HepG2 (cell line): ENCODE measurements around the gene ZNF547. TPM values are rescaled to one million over a fixed set of nuclear protein-coding genes. Genes with fewer than 3 reads are reported as not detected.
A peak's percentile ranks its signal among the peaks of the same experiment; 100 is the strongest.
"Not testable (repeated sequence)": the region's sequence is repeated elsewhere in the genome, so short reads cannot be mapped to it uniquely, and the experiment has no call there.

Experiments used
- ATAC-seq: fragments of 200-7000 bp; cut with Tn5 transposase; 3 replicates; pipeline ENCODE4 v1.9.1; 2020; ENCODE audit warnings: mild to moderate bottlenecking, moderate library complexity
- BruUV-seq: library from RNA; stranded (reverse); fragments of 400-500 nt; replicated peaks from 2 replicates; lab custom pipeline; 2021; lab: Mats Ljungman, UMichigan
- CTCF ChIA-PET: fragments of 300-600 bp; formaldehyde crosslinking; extraction: SDS; loops from one replicate; lab custom pipeline; 2021; ENCODE audit warnings: low total read pairs, inconsistent platforms, low intra/inter-chr PET ratio; lab: Yijun Ruan, JAX
- POLR2A ChIA-PET: fragments of 350-600 bp; sonication (Branson Sonifier 250); formaldehyde crosslinking; loops from one replicate; lab custom pipeline; 2020; ENCODE audit warnings: antibody characterized with exemption, inconsistent platforms; lab: Yijun Ruan, JAX
- DNase-seq: peaks from one replicate; pipeline ENCODE4 v3.0.0-alpha.2; 2015; ENCODE audit warnings: low spot score
- FAIRE-seq: peaks from 3 replicates; lab custom pipeline; 2011; peaks lifted over from hg19 to GRCh38; lab: Jason Lieb, UNC
- H2AFZ ChIP-seq: one replicate; pipeline ENCODE4 v1.6.1; 2011; ENCODE audit warnings: low read length, inconsistent platforms
- H3K27ac ChIP-seq: fragments of 300-600 bp; 3 replicates; pipeline ENCODE4 v1.8.0; 2011; ENCODE audit warnings: mixed run types, mild to moderate bottlenecking, mixed read lengths, low read length, inconsistent platforms; ENCODE audit not compliant: insufficient read depth; ENCODE audit errors: extremely low read length
- H3K27me3 ChIP-seq, 2 experiments: fragments of 200-600 bp in 1 of 2; 2 replicates in 1 of 2; 3 replicates in 1 of 2; pipeline versions ENCODE4 v1.6.0 to v1.8.0; 2011; ENCODE audit warnings: low read length in 2 of 2, mild to moderate bottlenecking in 2 of 2, moderate library complexity in 2 of 2, inconsistent platforms in 1 of 2; ENCODE audit not compliant: insufficient read depth in 2 of 2, control insufficient read depth in 1 of 2
- H3K36me3 ChIP-seq, 2 experiments: fragments of 200-600 bp in 1 of 2; replicated peaks in 1 of 2; 2 replicates in 1 of 2; 3 replicates in 1 of 2; pipeline versions ENCODE4 v1.5.1 to v1.8.0; 2011; ENCODE audit warnings: low read length in 2 of 2, inconsistent platforms in 1 of 2; ENCODE audit not compliant: insufficient read depth in 2 of 2, control insufficient read depth in 1 of 2
- H3K4me1 ChIP-seq: 2 replicates; pipeline ENCODE4 v1.5.1; 2012; ENCODE audit warnings: low read length, inconsistent platforms; ENCODE audit not compliant: insufficient read depth
- H3K4me2 ChIP-seq: 2 replicates; pipeline ENCODE4 v1.6.0; 2011; ENCODE audit warnings: low read depth, low read length, inconsistent platforms
- H3K4me3 ChIP-seq, 3 experiments: fragments of 200-600 bp in 1 of 3; sonication (generic), shearing (Covaris generic) in 1 of 3; replicated peaks in 1 of 3; 2 replicates each; pipeline ENCODE4 v1.5.1; 2011 to 2016; ENCODE audit warnings: low read length in 3 of 3, inconsistent platforms in 2 of 3, low read depth in 2 of 3, mild to moderate bottlenecking in 2 of 3, control low read depth in 1 of 3, mixed read lengths in 1 of 3; ENCODE audit not compliant: insufficient read depth in 1 of 3
- H3K79me2 ChIP-seq: one replicate; pipeline ENCODE4 v1.6.1; 2011; ENCODE audit warnings: low read length, inconsistent platforms; ENCODE audit not compliant: insufficient read depth
- H3K9ac ChIP-seq: 2 replicates; pipeline ENCODE4 v1.6.0; 2011; ENCODE audit warnings: mild to moderate bottlenecking, low read depth, low read length, inconsistent platforms; ENCODE audit not compliant: insufficient read depth
- H3K9me3 ChIP-seq: 2 replicates; pipeline ENCODE4 v1.5.1; 2012; ENCODE audit warnings: mild to moderate bottlenecking, low read length
- H4K20me1 ChIP-seq: 2 replicates; pipeline ENCODE4 v1.6.0; 2011; ENCODE audit warnings: inconsistent platforms, mild to moderate bottlenecking, low read length, moderate library complexity; ENCODE audit not compliant: insufficient read depth
- CC2D1A ChIP-seq: sonication (generic); formaldehyde crosslinking; IDR thresholded peaks from 2 replicates; pipeline ENCODE4 v1.8.1; 2023; ENCODE audit warnings: mild to moderate bottlenecking, missing genetic modification reagents
- EHMT2 ChIP-seq: fragments of 200-600 bp; sonication (generic); IDR thresholded peaks from 2 replicates; pipeline ENCODE4 v1.7.0; 2017; ENCODE audit warnings: antibody characterized with exemption, low read depth, low read length, borderline replicate concordance
- KLF11 ChIP-seq: IDR thresholded peaks from 2 replicates; pipeline ENCODE4 v1.6.1; 2016; ENCODE audit warnings: missing compliant biosample characterization
- MAFF ChIP-seq: IDR thresholded peaks from 2 replicates; pipeline ENCODE4 v1.6.1; 2011; ENCODE audit warnings: low read depth, low read length, improper control_type of control experiment
- MAFK ChIP-seq, 2 experiments: IDR thresholded peaks in 1 of 2; conservative IDR thresholded peaks in 1 of 2; 2 replicates each; pipeline ENCODE4 v1.6.1; 2011; ENCODE audit warnings: improper control_type of control experiment in 2 of 2, low read length in 2 of 2
- MLX ChIP-seq: IDR thresholded peaks from 2 replicates; pipeline ENCODE4 v1.6.1; 2016
- NCOR1 ChIP-seq: fragments of 200-600 bp; sonication (generic); IDR thresholded peaks from 2 replicates; pipeline ENCODE4 v1.7.0; 2017; ENCODE audit warnings: antibody characterized with exemption, low read length, borderline replicate concordance
- NFRKB ChIP-seq: fragments of 450-650 bp; IDR thresholded peaks from 2 replicates; pipeline ENCODE4 v1.6.1; 2017
- RAD21 ChIP-seq: fragments of 450-650 bp; formaldehyde crosslinking; IDR thresholded peaks from 2 replicates; pipeline ENCODE4 v1.5.0; 2020; ENCODE audit warnings: mild to moderate bottlenecking
- TBX3 ChIP-seq: fragments of 450-650 bp; IDR thresholded peaks from 2 replicates; pipeline ENCODE4 v1.6.1; 2017; ENCODE audit warnings: antibody characterized with exemption, mild to moderate bottlenecking, inconsistent platforms, borderline replicate concordance
- ZBTB20 ChIP-seq: sonication (generic); formaldehyde crosslinking; IDR thresholded peaks from 2 replicates; pipeline ENCODE4 v1.8.1; 2023; ENCODE audit warnings: missing genetic modification reagents, low read depth, mild to moderate bottlenecking, borderline replicate concordance
- ZKSCAN8 ChIP-seq: IDR thresholded peaks from 2 replicates; pipeline ENCODE4 v1.6.1; 2016; ENCODE audit warnings: borderline replicate concordance, missing genetic modification reagents, missing compliant biosample characterization
- ZNF574 ChIP-seq: sonication (generic); formaldehyde crosslinking; IDR thresholded peaks from 2 replicates; pipeline ENCODE4 v1.4.0; 2020; ENCODE audit warnings: missing genetic modification reagents
- ZNF672 ChIP-seq: sonication (generic); formaldehyde crosslinking; IDR thresholded peaks from 2 replicates; pipeline ENCODE4 v1.8.1; 2022; ENCODE audit warnings: missing genetic modification reagents
- ZNF7 ChIP-seq: IDR thresholded peaks from 2 replicates; pipeline ENCODE4 v1.6.1; 2016; ENCODE audit warnings: missing biosample characterization, missing genetic modification reagents
- WGBS: methylation state at CpG from one replicate; pipeline ENCODE4 v1.1.6; 2017; ENCODE audit warnings: low lambda C conversion rate; 5-methylcytosine and 5-hydroxymethylcytosine counted together
- in situ Hi-C: cut with HindIII; loops from 2 replicates; pipeline ENCODE4 v1.10.0; 2017; ENCODE audit warnings: low pct_unique_long_range_greater_than_20kb; ENCODE audit not compliant: extremely low pct_ligation_motif_present
- intact Hi-C: fragments of 100-400 bp; cut with micrococcal nuclease; formaldehyde crosslinking; loops from one replicate; pipeline ENCODE4 v1.10.0; 2022; ENCODE audit not compliant: unreplicated experiment
- polyA plus RNA-seq, 8 experiments: library from polyadenylated mRNA; depleted of rRNA in 3 of 8; stranded (reverse) in 7 of 8; unstranded in 1 of 8; fragments of >200 nt; fragmentation: Illumina TruSeq in 4 of 8; extraction: Trizol in 4 of 8; gene quantifications; 2 replicates each; pipeline versions ENCODE4 v1.2.1 to v1.2.3, GENCODE V29; 2011 to 2016; ENCODE audit warnings: low read depth in 4 of 8, missing spikeins in 1 of 8, mixed read lengths in 1 of 8; ENCODE audit not compliant: insufficient read depth in 1 of 8
- total RNA-seq, 5 experiments: library from RNA; depleted of rRNA; stranded (reverse); fragments of >200 nt; fragmentation: Illumina TruSeq; extraction: Trizol; gene quantifications; 2 replicates each; pipeline ENCODE4 v1.2.3, GENCODE V29; 2016; ENCODE audit warnings: low read depth in 1 of 5
- TF ChIP-seq, protein P1 (sequence below): sonication (generic); formaldehyde crosslinking; IDR thresholded peaks from 2 replicates; pipeline ENCODE4 v1.5.0; 2020; ENCODE audit warnings: missing genetic modification reagents

Gene ZNF547
- total and polyA plus RNA-seq, 2 of the 13 experiments (the other 11 are each of a cell fraction or from before 2014, with no cell fraction given): 2.0 to 2.6 TPM

DNA sequence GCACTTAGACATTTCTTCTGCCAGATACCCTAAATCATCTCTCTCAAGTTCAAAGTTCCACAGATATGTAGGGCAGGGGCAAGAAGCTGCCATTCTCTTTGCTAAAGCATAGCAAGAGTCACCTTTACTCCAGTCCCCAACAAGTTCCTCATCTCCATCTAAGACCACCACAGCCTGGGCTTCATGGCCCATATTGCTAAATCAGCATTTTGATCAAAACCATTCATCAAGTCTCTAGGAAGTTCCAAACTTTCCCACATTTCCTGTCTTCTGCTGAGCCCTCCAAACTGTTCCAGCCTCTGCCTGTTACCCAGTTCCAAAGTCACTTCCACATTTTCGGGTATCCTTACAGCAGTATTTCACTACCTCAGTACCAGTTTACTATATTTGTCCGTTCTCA is 11.3 kb downstream of the ZNF547 start:
- POLR2A ChIA-PET, FAIRE-seq, H3K27ac ChIP-seq, BruUV-seq, H4K20me1 ChIP-seq, H3K4me3 ChIP-seq, H3K4me1 ChIP-seq, H3K27me3 ChIP-seq, H3K9me3 ChIP-seq, ATAC-seq, H3K4me2 ChIP-seq, in situ Hi-C loops, intact Hi-C loops, H2AFZ ChIP-seq, CTCF ChIA-PET, DNase-seq, H3K9ac ChIP-seq, H3K79me2 ChIP-seq: not testable (repeated sequence)
- peaks cover 2 to 11% of the 10 kb centered on the region in 2 experiments; a peak in 2 of 5 replicates for H3K36me3 ChIP-seq
- peak; percentile 85 for TF ChIP-seq MAFF
- TF ChIP-seq MAFK (conservative IDR thresholded peaks at IDR 0.05 in 1 of 2, IDR thresholded peaks at IDR 0.05 in 1 of 2; ENCODE audit: low read length in 2 of 2): peak; percentile 89 to 90
- 97% methylated on average over 2 of the region's 2 CpGs for WGBS

- Histone ChIP-seq H3K9ac (no peak overlapping the region), H3K9me3 (peaks cover 7% of the 10 kb centered on the region; the same call in 1 of the 2 replicates), H3K27ac (no peak overlapping the region), H3K4me3 (no peak overlapping the region), H3K79me2 (no peaks in the 10 kb centered on the region), H3K27me3 (no peaks in the 10 kb centered on the region), H3K4me2 (no peak overlapping the region), H3K36me3 (peaks cover 2 to 11% of the 10 kb centered on the region in 2 experiments; a peak in 2 of 5 replicates), H4K20me1 (no peaks in the 10 kb centered on the region), H3K4me1 (no peaks in the 10 kb centered on the region), H2AFZ (no peak overlapping the region)
- WGBS: 95% methylated on average over 6 of the region's 6 CpGs
- CTCF ChIA-PET: no interaction called here
- in situ Hi-C loops: no loop called here
- no TSS peak for BruUV-seq
- intact Hi-C loops: no loop called here
- ATAC-seq: no peak
- POLR2A ChIA-PET: no interaction called here
- DNase-seq: no peak
- FAIRE-seq: no peak
- TF ChIP-seq ZNF672 (no peak), NCOR1 (no peak), ZKSCAN8 (CRISPR knock-in tag) (no peak), NFRKB (no peak), CC2D1A (CRISPR knock-in tag) (no peak), ZNF7 (CRISPR knock-in tag) (no peak), ZNF574 (CRISPR knock-in tag) (no peak), TBX3 (no peak), MLX (CRISPR knock-in tag) (no peak), EHMT2 (no peak), RAD21 (no peak), ZBTB20 (CRISPR knock-in tag) (no peak), KLF11 (no peak)
- TF ChIP-seq, protein P1, sequence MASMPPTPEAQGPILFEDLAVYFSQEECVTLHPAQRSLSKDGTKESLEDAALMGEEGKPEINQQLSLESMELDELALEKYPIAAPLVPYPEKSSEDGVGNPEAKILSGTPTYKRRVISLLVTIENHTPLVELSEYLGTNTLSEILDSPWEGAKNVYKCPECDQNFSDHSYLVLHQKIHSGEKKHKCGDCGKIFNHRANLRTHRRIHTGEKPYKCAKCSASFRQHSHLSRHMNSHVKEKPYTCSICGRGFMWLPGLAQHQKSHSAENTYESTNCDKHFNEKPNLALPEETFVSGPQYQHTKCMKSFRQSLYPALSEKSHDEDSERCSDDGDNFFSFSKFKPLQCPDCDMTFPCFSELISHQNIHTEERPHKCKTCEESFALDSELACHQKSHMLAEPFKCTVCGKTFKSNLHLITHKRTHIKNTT (CRISPR knock-in tag): no peak
Observed at GRCh38 chr19:57376151-57376550, 12.8 kb downstream of the ZNF547 start.
